ENCODE results near the gene TCF25.

Gene TCF25

GRCh38 chr16:89936034-89936433, 62.6 kb downstream of the TCF25 start:
- TF ChIP-seq, protein P1, sequence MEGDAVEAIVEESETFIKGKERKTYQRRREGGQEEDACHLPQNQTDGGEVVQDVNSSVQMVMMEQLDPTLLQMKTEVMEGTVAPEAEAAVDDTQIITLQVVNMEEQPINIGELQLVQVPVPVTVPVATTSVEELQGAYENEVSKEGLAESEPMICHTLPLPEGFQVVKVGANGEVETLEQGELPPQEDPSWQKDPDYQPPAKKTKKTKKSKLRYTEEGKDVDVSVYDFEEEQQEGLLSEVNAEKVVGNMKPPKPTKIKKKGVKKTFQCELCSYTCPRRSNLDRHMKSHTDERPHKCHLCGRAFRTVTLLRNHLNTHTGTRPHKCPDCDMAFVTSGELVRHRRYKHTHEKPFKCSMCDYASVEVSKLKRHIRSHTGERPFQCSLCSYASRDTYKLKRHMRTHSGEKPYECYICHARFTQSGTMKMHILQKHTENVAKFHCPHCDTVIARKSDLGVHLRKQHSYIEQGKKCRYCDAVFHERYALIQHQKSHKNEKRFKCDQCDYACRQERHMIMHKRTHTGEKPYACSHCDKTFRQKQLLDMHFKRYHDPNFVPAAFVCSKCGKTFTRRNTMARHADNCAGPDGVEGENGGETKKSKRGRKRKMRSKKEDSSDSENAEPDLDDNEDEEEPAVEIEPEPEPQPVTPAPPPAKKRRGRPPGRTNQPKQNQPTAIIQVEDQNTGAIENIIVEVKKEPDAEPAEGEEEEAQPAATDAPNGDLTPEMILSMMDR (IDR thresholded peaks at IDR 0.05): no peak
- no peak for DNase-seq (ENCODE audit: low spot score)

GRCh38 chr16:89936508-89936907, 63.1 kb downstream of the TCF25 start:
- TF ChIP-seq, protein P1 (IDR thresholded peaks at IDR 0.05): no peak

More at GRCh38 chr16:89936034-89936433, 62.6 kb downstream of the TCF25 start:
- Histone ChIP-seq H3K4me3 (no peak overlapping the region), H3K27ac (no peak overlapping the region)

GRCh38 chr16:89936981-89937380, 63.6 kb downstream of the TCF25 start:
- no peak overlapping the region for H3K27ac ChIP-seq
- TF ChIP-seq, protein P1 (IDR thresholded peaks at IDR 0.05): no peak
- no peak for DNase-seq (ENCODE audit: low spot score)
- H3K4me3 ChIP-seq: no peak overlapping the region

More at GRCh38 chr16:89936508-89936907, 63.1 kb downstream of the TCF25 start:
- DNase-seq (ENCODE audit: low spot score): no peak
- Histone ChIP-seq H3K4me3 (no peak overlapping the region), H3K27ac (no peak overlapping the region)

GRCh38 chr16:89938175-89938885, 64.9 kb downstream of the TCF25 start:
- no peak for DNase-seq (ENCODE audit: low spot score)
- Histone ChIP-seq H3K27ac (no peak overlapping the region), H3K4me3 (no peak overlapping the region)
- TF ChIP-seq, protein P1 (IDR thresholded peaks at IDR 0.05): no peak

DNA sequence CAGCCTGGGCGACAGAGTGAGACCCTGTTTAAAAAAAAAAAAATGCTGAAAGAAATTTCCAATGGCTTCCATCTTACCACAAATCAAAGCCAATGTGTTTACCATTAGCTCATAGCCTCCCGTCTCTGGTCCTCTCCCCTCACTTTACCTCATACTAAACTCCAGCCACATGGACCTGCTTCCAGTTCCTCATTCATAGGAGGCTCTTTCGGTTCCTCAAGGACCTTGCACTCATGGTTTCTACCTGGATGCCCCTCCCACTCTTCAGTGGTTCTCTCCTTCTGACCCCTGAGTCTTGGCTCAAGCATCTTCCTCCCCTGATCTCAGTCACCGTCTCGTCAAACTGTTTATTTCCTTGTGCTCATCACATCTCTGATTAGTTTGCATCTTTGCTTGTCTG, 71.4 kb downstream of the TCF25 start:
- Histone ChIP-seq H3K27ac (no peak overlapping the region), H3K4me3 (no peak overlapping the region)
- TF ChIP-seq, protein P1 (IDR thresholded peaks at IDR 0.05): no peak
- DNase-seq (ENCODE audit: low spot score): no peak

DNA sequence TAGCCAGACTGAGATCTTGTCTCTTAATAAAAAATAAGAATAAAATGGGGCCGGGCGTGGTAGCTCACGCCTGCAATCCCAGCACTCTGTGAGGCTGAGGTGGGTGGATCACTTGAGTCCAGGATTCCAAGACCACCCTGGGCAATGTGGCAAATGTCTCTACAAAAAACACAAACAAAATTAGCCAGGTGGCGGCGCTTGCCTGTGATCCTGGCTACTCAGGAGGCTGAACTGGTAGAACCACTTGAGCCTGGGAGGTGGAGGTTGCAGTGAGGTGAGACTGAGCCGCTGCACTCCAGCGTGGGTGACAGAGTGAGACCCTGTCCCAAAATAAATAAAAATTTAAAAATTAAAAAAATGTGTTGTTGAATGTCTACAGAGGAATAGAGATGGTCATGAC, 72.3 kb downstream of the TCF25 start:
- DNase-seq (ENCODE audit: low spot score): no peak
- TF ChIP-seq, protein P1 (IDR thresholded peaks at IDR 0.05): no peak
- no peak overlapping the region for H3K27ac ChIP-seq
- H3K4me3 ChIP-seq: no peak overlapping the region

GRCh38 chr16:89946515-89946914, 73.1 kb downstream of the TCF25 start:
- Histone ChIP-seq H3K27ac (no peak overlapping the region), H3K4me3 (no peak overlapping the region)
- DNase-seq (ENCODE audit: low spot score): no peak
- TF ChIP-seq, protein P1 (IDR thresholded peaks at IDR 0.05): no peak

Data from coronary artery (tissue), 2 donors.